CD4-positive, alpha-beta T cell (primary cell): ENCODE measurements around the gene ZNF444. TPM values are rescaled to one million over a fixed set of nuclear protein-coding genes. Genes with fewer than 3 reads are reported as not detected.

Experiments used
- ATAC-seq: fragments of 200-7000 bp; cut with Tn5 transposase; one replicate; pipeline ENCODE4 v1.10.0; 2022; ENCODE audit warnings: mild to moderate bottlenecking; ENCODE audit not compliant: poor library complexity
- CTCF ChIA-PET: fragments of 350-600 bp; sonication (Branson Sonifier 250); formaldehyde crosslinking; loops from one replicate; lab custom pipeline; 2021; ENCODE audit warnings: antibody characterized with exemption, inconsistent platforms; lab: Charles Lee
- POLR2A ChIA-PET: fragments of 350-600 bp; sonication (Branson Sonifier 250); formaldehyde crosslinking; loops from one replicate; lab custom pipeline; 2021; ENCODE audit warnings: antibody characterized with exemption, inconsistent platforms; lab: Charles Lee
- DNase-seq, 14 experiments: peaks; one replicate each; pipeline ENCODE4 v3.0.0-alpha.2; 2013 to 2020; ENCODE audit warnings: mixed read lengths in 2 of 14
- H3K27ac ChIP-seq, 2 donors: one replicate each; pipeline versions ENCODE4 v1.5.1 to v1.7.0; 2013; ENCODE audit warnings: low read length in 2 of 2, low read depth in 1 of 2, mild to moderate bottlenecking in 1 of 2
- H3K27me3 ChIP-seq, 2 experiments: 1 replicate in 1 of 2; 2 replicates in 1 of 2; pipeline versions ENCODE4 v1.6.1 to v1.7.0; 2013; ENCODE audit warnings: low read length in 2 of 2, control low read depth in 1 of 2, mild to moderate bottlenecking in 1 of 2, moderate library complexity in 1 of 2; ENCODE audit not compliant: insufficient read depth in 2 of 2, control insufficient read depth in 1 of 2
- H3K36me3 ChIP-seq: one replicate; pipeline ENCODE4 v1.6.1; 2013; ENCODE audit warnings: low read length, control low read depth; ENCODE audit not compliant: insufficient read depth
- H3K4me1 ChIP-seq: one replicate; pipeline ENCODE4 v1.6.1; 2013; ENCODE audit warnings: low read length, control low read depth; ENCODE audit not compliant: insufficient read depth
- H3K4me3 ChIP-seq: one replicate; pipeline ENCODE4 v1.5.1; 2013; ENCODE audit warnings: mild to moderate bottlenecking, low read length, moderate library complexity
- H3K9me3 ChIP-seq, 2 experiments: 1 replicate in 1 of 2; 2 replicates in 1 of 2; pipeline versions ENCODE4 v1.6.1 to v1.7.0; 2013; ENCODE audit warnings: low read length in 2 of 2, mild to moderate bottlenecking in 2 of 2, control low read depth in 1 of 2, moderate library complexity in 1 of 2; ENCODE audit not compliant: control insufficient read depth in 1 of 2, insufficient read depth in 1 of 2
- H3K27ac Mint-ChIP-seq: one replicate; pipeline ENCODE4 v1.8.0; 2020; ENCODE audit warnings: mixed read lengths
- H3K27me3 Mint-ChIP-seq: one replicate; pipeline ENCODE4 v1.8.0; 2021; ENCODE audit warnings: mixed read lengths
- H3K36me3 Mint-ChIP-seq: one replicate; pipeline ENCODE4 v1.8.0; 2021; ENCODE audit warnings: low read depth, mixed read lengths
- H3K4me1 Mint-ChIP-seq: one replicate; pipeline ENCODE4 v1.8.0; 2021; ENCODE audit warnings: low read depth, mixed read lengths
- H3K4me3 Mint-ChIP-seq: one replicate; pipeline ENCODE4 v1.8.0; 2020; ENCODE audit warnings: mild to moderate bottlenecking, mixed read lengths
- H3K9me3 Mint-ChIP-seq: one replicate; pipeline ENCODE4 v1.8.0; 2020; ENCODE audit warnings: mixed read lengths
- CTCF ChIP-seq: fragments of 200-600 bp; IDR thresholded peaks from one replicate; pipeline ENCODE4 v1.8.0; 2022; ENCODE audit warnings: antibody characterized with exemption, mild to moderate bottlenecking
- intact Hi-C, 2 experiments: fragments of 100-400 bp; cut with DNase I in 1 of 2; cut with micrococcal nuclease in 1 of 2; formaldehyde crosslinking; loops; one replicate each; pipeline versions ENCODE4 v1.15.1 to v1.9.0; 2023 to 2025; cut with DNase I, micrococcal nuclease
- total RNA-seq, 174 experiments: library from RNA in 2 of 174; stranded (reverse) in 2 of 174; gene quantifications; one replicate each; pipeline ENCODE4 v1.2.3 and lab custom pipeline; 2021 to 2026

The ZNF444 gene
- total RNA-seq, 2 experiments from 2014 or later, result 13.5 TPM

GRCh38 chr19:56161534-56161933 lies 20.4 kb downstream of the ZNF444 start:
- no peak overlapping the region for H3K4me3 ChIP-seq
- no peak for DNase-seq
- POLR2A ChIA-PET, result no interaction called here
- no peaks in the 10 kb centered on the region for H3K9me3 ChIP-seq
- H3K4me1 ChIP-seq, result no peaks in the 10 kb centered on the region
- no peak overlapping the region for H3K27ac ChIP-seq
- no peaks in the 10 kb centered on the region for H3K4me1 Mint-ChIP-seq
- intact Hi-C loops, result no loop called here
- peaks cover 0 to under 1% of the 10 kb centered on the region in 2 experiments for H3K27me3 ChIP-seq
- no peak for TF ChIP-seq CTCF
- no peak overlapping the region for H3K27ac Mint-ChIP-seq
- no peaks in the 10 kb centered on the region for H3K27me3 Mint-ChIP-seq
- no peak for ATAC-seq
- H3K36me3 ChIP-seq, result peaks cover 9% of the 10 kb centered on the region
- CTCF ChIA-PET, result no interaction called here
- no peak overlapping the region for H3K4me3 Mint-ChIP-seq
- no peaks in the 10 kb centered on the region for H3K9me3 Mint-ChIP-seq
- peaks cover 35% of the 10 kb centered on the region for H3K36me3 Mint-ChIP-seq

- H3K4me3 Mint-ChIP-seq, result no peak overlapping the region
- no peaks in the 10 kb centered on the region for H3K9me3 Mint-ChIP-seq
- intact Hi-C loops, result no loop called here
- no peak overlapping the region for H3K27ac Mint-ChIP-seq
- peaks cover 30% of the 10 kb centered on the region for H3K36me3 Mint-ChIP-seq
- POLR2A ChIA-PET, result no interaction called here
- Histone ChIP-seq H3K36me3 (peaks cover 7% of the 10 kb centered on the region), H3K9me3 (no peaks in the 10 kb centered on the region), H3K4me1 (no peaks in the 10 kb centered on the region), H3K27me3 (peaks cover 0 to 2% of the 10 kb centered on the region in 2 experiments), H3K27ac (no peak overlapping the region), H3K4me3 (no peak overlapping the region)
- TF ChIP-seq CTCF, result no peak
- H3K4me1 Mint-ChIP-seq, result no peaks in the 10 kb centered on the region
- ATAC-seq, result no peak
- CTCF ChIA-PET, result no interaction called here
- no peaks in the 10 kb centered on the region for H3K27me3 Mint-ChIP-seq
- peak in 3 of 14 experiments; percentile 15 to 45 (median 20) for DNase-seq
Measured at GRCh38 chr19:56162258-56162657, 21.2 kb downstream of the ZNF444 start.

- Mint-ChIP-seq H3K36me3 (peaks cover 22% of the 10 kb centered on the region), H3K9me3 (no peaks in the 10 kb centered on the region), H3K27me3 (no peaks in the 10 kb centered on the region), H3K4me3 (no peak overlapping the region), H3K27ac (no peak overlapping the region), H3K4me1 (no peaks in the 10 kb centered on the region)
- intact Hi-C loops, result no loop called here
- TF ChIP-seq CTCF, result no peak
- peaks cover 0 to 2% of the 10 kb centered on the region in 2 experiments for H3K27me3 ChIP-seq
- ATAC-seq, result no peak
- no peak overlapping the region for H3K27ac ChIP-seq
- no peaks in the 10 kb centered on the region for H3K9me3 ChIP-seq
- no peak overlapping the region for H3K4me3 ChIP-seq
- peaks cover 7% of the 10 kb centered on the region for H3K36me3 ChIP-seq
- H3K4me1 ChIP-seq, result no peaks in the 10 kb centered on the region
- POLR2A ChIA-PET, result no interaction called here
- DNase-seq, result no peak
- CTCF ChIA-PET, result no interaction called here
Measured at GRCh38 chr19:56163097-56163496, 22.0 kb downstream of the ZNF444 start.
